Endothelial cell of umbilical vein (primary cell): ENCODE results near the gene TMEM108. TPM values are rescaled to one million over a fixed set of nuclear protein-coding genes. Genes with fewer than 3 reads are reported as not detected.

Source experiments
- BruUV-seq: library from RNA; stranded (reverse); fragments of 400-500 nt; replicated peaks from 2 replicates; lab custom pipeline; 2021; lab: Mats Ljungman, UMichigan
- CTCF ChIA-PET: fragments of 300-600, 350-600 bp; sonication (Branson Sonifier 250); formaldehyde crosslinking; loops from one replicate; lab custom pipeline; 2021; ENCODE audit warnings: antibody characterized with exemption, inconsistent platforms; lab: Charles Lee
- POLR2A ChIA-PET: fragments of 300-600, 350-600 bp; sonication (Branson Sonifier 250); formaldehyde crosslinking; loops from one replicate; lab custom pipeline; 2021; ENCODE audit warnings: antibody characterized with exemption, inconsistent platforms; lab: Charles Lee
- DNase-seq: peaks from one replicate; pipeline ENCODE4 v3.0.0-alpha.2; 2011; ENCODE audit warnings: low read depth, low spot score
- FAIRE-seq: peaks from 2 replicates; lab custom pipeline; 2011; peaks lifted over from hg19 to GRCh38; lab: Jason Lieb, UNC
- H2AFZ ChIP-seq: 2 replicates; pipeline ENCODE4 v1.6.0; 2012; ENCODE audit warnings: low read depth, low read length, control low read depth, inconsistent platforms
- H3K27ac ChIP-seq: 2 replicates; pipeline ENCODE4 v1.5.1; 2011; ENCODE audit warnings: low read depth, mild to moderate bottlenecking, control low read depth, low read length, moderate library complexity; ENCODE audit not compliant: insufficient read depth
- H3K27me3 ChIP-seq, 2 experiments: 2 replicates each; pipeline versions ENCODE4 v1.6.0 to v1.6.1; 2011; ENCODE audit warnings: low read length in 2 of 2, mixed read lengths in 1 of 2; ENCODE audit not compliant: control insufficient read depth in 2 of 2, insufficient read depth in 2 of 2
- H3K36me3 ChIP-seq, 2 experiments: 2 replicates in 1 of 2; 3 replicates in 1 of 2; pipeline ENCODE4 v1.5.1; 2011; ENCODE audit warnings: low read length in 2 of 2, mild to moderate bottlenecking in 1 of 2, moderate library complexity in 1 of 2; ENCODE audit not compliant: control insufficient read depth in 2 of 2, insufficient read depth in 2 of 2; ENCODE audit errors: extremely low read depth in 1 of 2
- H3K4me1 ChIP-seq: 3 replicates; pipeline ENCODE4 v1.5.1; 2011; ENCODE audit warnings: mild to moderate bottlenecking, low read length; ENCODE audit not compliant: control insufficient read depth, insufficient read depth; ENCODE audit errors: extremely low read depth
- H3K4me2 ChIP-seq: 2 replicates; pipeline ENCODE4 v1.6.1; 2011; ENCODE audit warnings: low read length, control low read depth, mixed read lengths; ENCODE audit not compliant: insufficient read depth
- H3K4me3 ChIP-seq, 3 experiments: fragments of 200-600 bp in 1 of 3; sonication (generic), shearing (Covaris generic) in 1 of 3; replicated peaks in 1 of 3; 2 replicates each; pipeline ENCODE4 v1.5.1; 2011 to 2016; ENCODE audit warnings: control low read depth in 3 of 3, low read length in 3 of 3, mild to moderate bottlenecking in 2 of 3, inconsistent platforms in 1 of 3, low read depth in 1 of 3, moderate library complexity in 1 of 3; ENCODE audit not compliant: insufficient read depth in 1 of 3
- H3K79me2 ChIP-seq: 2 replicates; pipeline ENCODE4 v1.6.0; 2012; ENCODE audit warnings: low read length, inconsistent platforms; ENCODE audit not compliant: control insufficient read depth, insufficient read depth
- H3K9ac ChIP-seq: replicated peaks from 2 replicates; pipeline ENCODE3; 2011; ENCODE audit warnings: low read length, control low read depth; ENCODE audit not compliant: insufficient read depth; ENCODE audit errors: extremely low read depth
- H3K9me1 ChIP-seq: replicated peaks from 3 replicates; pipeline ENCODE4 v1.6.0; 2011; ENCODE audit warnings: mild to moderate bottlenecking, low read length; ENCODE audit not compliant: control insufficient read depth, insufficient read depth; ENCODE audit errors: extremely low read depth
- H3K9me3 ChIP-seq: replicated peaks from 2 replicates; pipeline ENCODE4 v1.5.1; 2012; ENCODE audit warnings: low read length, inconsistent platforms; ENCODE audit not compliant: control insufficient read depth, insufficient read depth
- H4K20me1 ChIP-seq: replicated peaks from 2 replicates; pipeline ENCODE3; 2011; ENCODE audit warnings: mild to moderate bottlenecking, low read length; ENCODE audit not compliant: control insufficient read depth, insufficient read depth; ENCODE audit errors: extremely low read depth
- EZH2 ChIP-seq: IDR thresholded peaks from 2 replicates; pipeline ENCODE4 v1.6.1; 2012; ENCODE audit warnings: borderline replicate concordance, low read depth, mild to moderate bottlenecking, moderate library complexity, low read length, inconsistent platforms; ENCODE audit not compliant: severe bottlenecking
- FOS ChIP-seq: IDR thresholded peaks from 2 replicates; pipeline ENCODE4 v1.6.1; 2011; ENCODE audit warnings: mild to moderate bottlenecking, low read length, moderate library complexity, borderline replicate concordance; ENCODE audit not compliant: insufficient read depth
- GATA2 ChIP-seq: IDR thresholded peaks from 2 replicates; pipeline ENCODE4 v1.7.0; 2011; ENCODE audit warnings: low read depth, mild to moderate bottlenecking, moderate library complexity, mixed read lengths, low read length; ENCODE audit not compliant: insufficient read length, insufficient read depth
- MYC ChIP-seq: IDR thresholded peaks from one replicate; pipeline ENCODE4 v1.6.1; 2011; ENCODE audit warnings: mild to moderate bottlenecking, low read depth, low read length
- POLR2A ChIP-seq: IDR thresholded peaks from 2 replicates; pipeline ENCODE4 v1.6.1; 2012; ENCODE audit warnings: low read depth, mild to moderate bottlenecking, control low read depth, low read length
- POLR2AphosphoS5 ChIP-seq: IDR thresholded peaks from 2 replicates; pipeline ENCODE4 v1.6.1; 2012; ENCODE audit warnings: low read depth, mild to moderate bottlenecking, control low read depth, low read length, moderate library complexity; ENCODE audit not compliant: insufficient read depth
- dilution Hi-C: fragments of 300-500 bp; cut with MboI; formaldehyde crosslinking; loops from one replicate; pipeline ENCODE4 v1.15.0; 2019; ENCODE audit warnings: low sequenced_read_pairs; ENCODE audit not compliant: extremely low pct_ligation_motif_present
- intact Hi-C: fragments of 100-400 bp; cut with micrococcal nuclease; formaldehyde crosslinking; loops from one replicate; pipeline ENCODE4 v1.10.0; 2022
- polyA plus RNA-seq, 4 experiments: library from polyadenylated mRNA; depleted of rRNA in 3 of 4; stranded (reverse) in 3 of 4; unstranded in 1 of 4; fragments of >200 nt; gene quantifications; 2 replicates each; pipeline versions ENCODE4 v1.2.1 to v1.2.3, GENCODE V29; 2011 to 2012; ENCODE audit warnings: missing spikeins in 1 of 4
- total RNA-seq: library from RNA; stranded (reverse); gene quantifications from 2 replicates; pipeline ENCODE4 v1.2.3, GENCODE V29; 2021
- TF ChIP-seq, protein P1 (sequence below), 2 donors: IDR thresholded peaks; 1 replicate in 1 of 2; 2 replicates in 1 of 2; pipeline ENCODE4 v1.5.1; 2011; ENCODE audit warnings: low read length in 2 of 2, mild to moderate bottlenecking in 2 of 2, moderate library complexity in 2 of 2, control low read depth in 1 of 2, inconsistent platforms in 1 of 2, low read depth in 1 of 2; ENCODE audit not compliant: insufficient read depth in 1 of 2; ENCODE audit errors: extremely low read depth in 1 of 2

Gene TMEM108
- total and polyA plus RNA-seq, 2 donors (not counting 3 experiments of a cell fraction or from before 2014, with no cell fraction given), result 0.40 to 1.1 TPM

DNA sequence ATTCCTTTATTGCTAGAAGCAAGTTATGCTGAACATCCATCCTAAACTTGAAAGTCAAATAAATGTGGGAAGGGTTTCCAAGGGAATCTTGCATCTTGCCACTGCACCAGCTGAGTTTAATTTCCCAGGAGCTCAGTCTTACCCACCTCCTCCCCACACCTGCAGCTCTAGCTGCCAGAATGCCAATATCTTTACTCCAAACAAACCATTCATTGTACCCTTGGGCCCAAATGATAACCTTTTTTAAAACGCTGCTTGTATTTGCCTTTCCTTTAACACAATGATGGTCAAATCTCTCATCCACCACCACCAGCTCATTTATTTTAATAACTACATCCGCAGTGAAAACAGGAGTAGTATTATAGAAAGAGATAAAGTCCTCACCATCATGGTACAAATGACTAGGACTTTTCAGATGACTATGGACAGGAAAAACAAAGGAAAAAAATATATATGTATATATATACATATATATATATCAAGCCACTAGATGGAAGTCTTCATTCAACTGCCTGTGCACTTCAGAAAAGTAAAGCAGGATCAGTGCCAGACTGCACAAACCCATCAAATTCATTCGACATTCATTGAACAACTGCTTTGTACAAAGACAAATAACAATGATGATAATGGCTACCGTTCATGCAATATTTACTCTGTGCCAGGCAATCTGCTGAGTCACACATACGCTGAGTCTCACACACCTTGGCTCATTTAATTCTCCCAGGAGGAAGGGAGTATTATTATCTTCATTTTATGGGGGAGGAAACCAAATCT, 405.6 kb downstream of the TMEM108 start:
- Histone ChIP-seq H2AFZ (no peak overlapping the region), H3K4me2 (no peak overlapping the region), H3K4me1 (no peaks in the 10 kb centered on the region), H3K27ac (no peak overlapping the region), H4K20me1 (no peaks in the 10 kb centered on the region), H3K9me3 (no peaks in the 10 kb centered on the region), H3K9ac (no peak overlapping the region), H3K4me3 (no peak overlapping the region), H3K27me3 (peaks cover 7 to 8% of the 10 kb centered on the region in 2 experiments), H3K9me1 (no peaks in the 10 kb centered on the region), H3K36me3 (no peaks in the 10 kb centered on the region), H3K79me2 (no peaks in the 10 kb centered on the region)
- FAIRE-seq (no peak), DNase-seq (no peak)
- POLR2A ChIA-PET, result no interaction called here
- TF ChIP-seq EZH2 (no peak), MYC (no peak), GATA2 (no peak), FOS (no peak), POLR2A (no peak), POLR2AphosphoS5 (no peak)
- TF ChIP-seq, protein P1, sequence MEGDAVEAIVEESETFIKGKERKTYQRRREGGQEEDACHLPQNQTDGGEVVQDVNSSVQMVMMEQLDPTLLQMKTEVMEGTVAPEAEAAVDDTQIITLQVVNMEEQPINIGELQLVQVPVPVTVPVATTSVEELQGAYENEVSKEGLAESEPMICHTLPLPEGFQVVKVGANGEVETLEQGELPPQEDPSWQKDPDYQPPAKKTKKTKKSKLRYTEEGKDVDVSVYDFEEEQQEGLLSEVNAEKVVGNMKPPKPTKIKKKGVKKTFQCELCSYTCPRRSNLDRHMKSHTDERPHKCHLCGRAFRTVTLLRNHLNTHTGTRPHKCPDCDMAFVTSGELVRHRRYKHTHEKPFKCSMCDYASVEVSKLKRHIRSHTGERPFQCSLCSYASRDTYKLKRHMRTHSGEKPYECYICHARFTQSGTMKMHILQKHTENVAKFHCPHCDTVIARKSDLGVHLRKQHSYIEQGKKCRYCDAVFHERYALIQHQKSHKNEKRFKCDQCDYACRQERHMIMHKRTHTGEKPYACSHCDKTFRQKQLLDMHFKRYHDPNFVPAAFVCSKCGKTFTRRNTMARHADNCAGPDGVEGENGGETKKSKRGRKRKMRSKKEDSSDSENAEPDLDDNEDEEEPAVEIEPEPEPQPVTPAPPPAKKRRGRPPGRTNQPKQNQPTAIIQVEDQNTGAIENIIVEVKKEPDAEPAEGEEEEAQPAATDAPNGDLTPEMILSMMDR (IDR thresholded peaks at IDR 0.05; ENCODE audit: extremely low read depth in 1 of 2, insufficient read depth in 1 of 2, low read depth in 1 of 2, low read length in 2 of 2), result no peak
- no TSS peak for BruUV-seq
- intact Hi-C loops (no loop called here), dilution Hi-C loops (no loop called here)
- CTCF ChIA-PET, result no interaction called here
